Activated CD8-positive, alpha-beta memory T cell treated with anti-CD3 and anti-CD28 coated beads, Interleukin-2, amount 50 U/mL, for 1 hour (primary cell): Measurements from ENCODE around the gene FAM174C.

ENCODE experiments used
- DNase-seq: peaks from one replicate; pipeline ENCODE4 v3.0.0-alpha.2; 2020; ENCODE audit errors: extremely low read depth

The FAM174C gene

DNA sequence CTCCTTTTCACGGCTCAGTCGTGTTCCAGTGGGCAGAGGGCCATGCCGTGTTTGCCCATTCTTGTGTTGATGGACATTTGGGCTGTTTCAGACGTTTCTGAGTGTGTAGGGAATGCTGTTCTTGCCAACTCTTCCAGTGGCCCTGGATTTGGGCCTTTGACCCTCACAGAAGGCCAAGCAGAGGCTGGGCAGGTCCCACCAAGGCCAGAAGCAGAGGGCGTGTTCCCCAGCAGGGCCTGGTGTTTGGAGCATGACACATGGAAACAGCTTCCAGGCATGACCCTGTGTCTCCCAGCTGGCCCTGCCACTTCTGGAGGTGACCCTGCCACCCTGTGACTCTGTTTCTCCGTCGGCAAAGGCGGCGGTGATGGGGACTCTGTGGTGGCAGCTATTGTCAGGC lies 46.2 kb downstream of the FAM174C start:
- no peak for DNase-seq

DNA sequence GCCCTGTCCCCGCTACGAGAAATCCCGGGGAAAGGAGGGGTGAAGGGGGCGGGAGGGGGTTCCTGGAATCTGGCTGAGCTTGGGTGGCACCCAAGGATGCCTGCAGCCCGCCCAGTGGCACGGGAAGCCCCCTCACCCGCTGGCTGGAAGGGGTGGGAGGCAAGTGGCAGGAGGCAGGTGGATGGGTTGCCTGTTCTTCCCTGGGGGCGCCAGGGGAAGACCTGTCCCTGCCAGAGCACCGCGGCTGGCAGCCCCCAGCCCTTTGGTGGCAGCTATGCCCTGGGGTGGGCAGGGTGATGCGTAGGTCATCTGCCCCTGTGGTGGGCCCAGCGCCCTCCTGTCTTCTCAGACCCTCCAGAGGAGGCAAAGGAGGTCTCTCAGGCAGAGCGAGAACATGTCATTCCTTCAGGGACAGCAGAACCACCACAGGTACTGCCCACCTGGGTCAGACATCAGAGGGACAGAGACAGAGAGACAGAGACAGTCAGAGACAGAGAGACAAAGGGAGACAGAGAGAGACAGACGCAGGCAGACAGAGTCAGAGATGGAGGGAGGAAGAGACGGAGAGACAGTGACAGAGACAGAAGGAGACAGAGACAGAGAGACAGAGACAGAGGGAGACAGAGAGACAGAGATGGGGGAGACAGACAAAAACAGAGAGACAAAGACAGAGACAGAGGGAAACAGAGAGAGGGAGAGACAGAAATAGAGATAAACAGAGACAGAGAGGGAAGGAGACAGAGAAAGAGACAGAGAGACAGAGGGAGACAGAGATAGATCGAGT lies 47.1 kb downstream of the FAM174C start:
- no peak for DNase-seq

DNA sequence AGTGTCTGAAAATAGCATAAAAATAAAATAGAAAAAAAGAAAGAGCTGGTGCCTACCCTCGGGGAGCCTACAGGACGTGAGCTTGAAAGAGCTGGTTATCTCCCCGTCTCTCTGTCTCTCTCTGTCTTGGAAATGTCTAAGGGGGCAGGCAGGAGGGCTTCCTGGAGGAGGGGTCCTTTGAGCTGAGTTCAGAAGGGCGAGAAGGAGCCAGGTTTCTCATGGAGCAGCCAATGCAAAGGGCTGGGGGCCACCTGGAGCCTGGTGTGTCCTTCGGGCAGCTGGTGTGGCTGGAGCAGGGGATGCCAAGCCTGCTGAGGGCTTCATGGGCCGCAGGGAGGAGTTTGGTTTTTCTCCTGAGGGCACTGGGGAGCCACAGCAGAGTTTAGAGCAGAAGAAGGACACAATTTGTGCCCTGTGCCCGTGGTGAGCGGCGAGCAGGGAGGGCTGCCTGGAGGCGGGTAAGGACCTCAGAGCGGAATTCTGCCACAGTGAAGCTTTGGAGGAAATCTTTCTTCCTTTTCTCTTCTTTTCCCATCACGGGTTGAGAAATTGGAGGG lies 49.0 kb downstream of the FAM174C start:
- DNase-seq = no peak

DNA sequence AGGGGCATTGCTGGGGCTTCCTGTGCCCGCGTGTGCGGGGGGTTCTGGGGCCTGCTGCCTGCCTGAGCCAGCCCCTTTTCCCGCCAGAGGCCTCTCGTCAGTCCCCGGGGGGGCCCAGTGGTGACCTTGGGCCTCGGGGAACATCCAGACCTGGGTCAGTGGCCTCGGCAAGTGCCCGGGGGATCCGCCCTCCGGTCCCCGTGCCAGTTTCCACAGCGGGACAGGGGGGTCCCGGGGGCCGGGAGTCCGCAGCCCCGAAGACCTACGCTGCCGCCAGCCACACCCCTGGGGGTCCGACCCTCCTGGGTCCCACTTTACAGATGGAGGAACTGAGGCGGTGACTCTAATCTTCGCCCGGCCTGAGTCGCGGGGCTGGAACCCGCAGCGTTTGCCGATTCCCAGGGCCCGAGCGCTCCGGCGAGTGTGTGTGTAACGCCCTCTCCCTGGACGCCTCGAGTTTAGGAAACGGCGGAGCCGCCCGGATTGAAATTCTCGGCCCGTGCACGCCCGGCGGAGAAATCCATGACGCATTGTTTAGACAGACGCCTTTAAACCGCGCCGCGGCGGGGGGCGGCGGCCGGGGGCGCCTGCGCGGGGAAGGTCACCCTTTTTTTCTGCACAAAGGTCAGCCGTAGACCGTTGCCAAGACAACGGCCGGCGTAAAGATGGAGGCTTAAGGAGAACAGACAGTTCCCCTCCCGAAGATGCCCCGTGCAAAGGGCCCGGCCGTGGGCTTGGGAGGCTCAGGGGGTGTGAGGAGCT lies 49.7 kb downstream of the FAM174C start:
- no peak for DNase-seq

DNA sequence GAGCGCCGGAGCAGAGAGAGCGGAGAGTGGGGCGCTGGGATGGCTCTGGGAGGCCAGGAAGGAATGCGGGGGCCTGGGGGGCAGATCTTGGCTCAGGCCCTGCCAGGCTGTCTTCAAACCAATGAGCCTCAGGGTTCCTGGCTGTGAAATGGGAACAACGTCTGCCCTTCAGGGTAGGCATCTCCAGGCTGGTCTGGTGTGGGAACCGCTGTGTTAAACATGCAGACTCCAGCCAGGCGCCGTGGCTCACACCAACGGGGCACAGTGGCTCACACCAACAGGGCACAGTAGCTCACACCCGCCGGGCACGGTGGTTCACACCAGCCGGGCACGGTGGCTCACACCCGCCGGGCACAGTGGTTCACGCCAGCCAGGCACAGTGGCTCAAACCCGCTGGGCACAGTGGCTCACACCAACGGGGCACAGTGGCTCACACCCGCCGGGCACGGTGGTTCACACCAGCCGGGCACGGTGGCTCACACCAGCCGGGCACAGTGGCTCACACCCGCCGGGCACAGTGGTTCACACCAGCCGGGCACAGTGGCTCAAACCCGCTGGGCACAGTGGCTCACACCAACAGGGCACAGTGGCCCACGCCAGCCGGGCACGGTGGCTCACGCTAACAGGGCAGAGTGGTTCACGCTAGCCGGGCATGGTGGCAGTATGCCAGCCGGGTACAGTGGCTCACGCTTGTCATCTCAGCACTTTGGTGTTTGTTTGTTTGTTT lies 50.4 kb downstream of the FAM174C start:
- no peak for DNase-seq

DNA sequence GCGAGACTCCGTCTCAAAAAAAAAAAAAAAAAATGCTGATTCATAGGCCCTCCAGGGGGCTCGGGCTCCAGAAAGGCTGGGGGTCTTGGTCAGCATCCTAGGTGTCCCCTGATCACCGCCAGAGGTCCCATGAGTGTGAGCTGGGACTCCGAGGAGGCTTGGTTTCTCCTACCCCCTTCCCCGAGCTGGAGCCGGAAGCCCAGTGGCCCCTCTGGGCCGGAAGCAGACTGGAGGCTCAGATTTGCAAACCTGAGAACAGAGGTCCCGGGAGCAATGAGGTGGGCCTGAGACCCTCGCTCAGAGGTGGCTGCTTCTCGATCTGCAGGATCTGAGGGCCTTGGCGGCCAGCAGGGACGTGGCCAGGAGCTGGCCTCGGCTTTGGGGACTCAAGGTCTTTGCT lies 51.8 kb downstream of the FAM174C start:
- DNase-seq = no peak
